Endothelial cell of umbilical vein (primary cell): ENCODE measurements around the gene TMEM205. TPM values are rescaled to one million over a fixed set of nuclear protein-coding genes. Genes with fewer than 3 reads are reported as not detected.

ENCODE experiments used
- BruUV-seq: library from RNA; stranded (reverse); fragments of 400-500 nt; replicated peaks from 2 replicates; lab custom pipeline; 2021; lab: Mats Ljungman, UMichigan
- CTCF ChIA-PET: fragments of 300-600, 350-600 bp; sonication (Branson Sonifier 250); formaldehyde crosslinking; loops from one replicate; lab custom pipeline; 2021; ENCODE audit warnings: antibody characterized with exemption, inconsistent platforms; lab: Charles Lee
- POLR2A ChIA-PET: fragments of 300-600, 350-600 bp; sonication (Branson Sonifier 250); formaldehyde crosslinking; loops from one replicate; lab custom pipeline; 2021; ENCODE audit warnings: antibody characterized with exemption, inconsistent platforms; lab: Charles Lee
- DNase-seq: peaks from one replicate; pipeline ENCODE4 v3.0.0-alpha.2; 2011; ENCODE audit warnings: low read depth, low spot score
- FAIRE-seq: peaks from 2 replicates; lab custom pipeline; 2011; peaks lifted over from hg19 to GRCh38; lab: Jason Lieb, UNC
- H2AFZ ChIP-seq: 2 replicates; pipeline ENCODE4 v1.6.0; 2012; ENCODE audit warnings: low read depth, low read length, control low read depth, inconsistent platforms
- H3K27ac ChIP-seq: 2 replicates; pipeline ENCODE4 v1.5.1; 2011; ENCODE audit warnings: low read depth, mild to moderate bottlenecking, control low read depth, low read length, moderate library complexity; ENCODE audit not compliant: insufficient read depth
- H3K27me3 ChIP-seq, 2 experiments: 2 replicates each; pipeline versions ENCODE4 v1.6.0 to v1.6.1; 2011; ENCODE audit warnings: low read length in 2 of 2, mixed read lengths in 1 of 2; ENCODE audit not compliant: control insufficient read depth in 2 of 2, insufficient read depth in 2 of 2
- H3K36me3 ChIP-seq, 2 experiments: 2 replicates in 1 of 2; 3 replicates in 1 of 2; pipeline ENCODE4 v1.5.1; 2011; ENCODE audit warnings: low read length in 2 of 2, mild to moderate bottlenecking in 1 of 2, moderate library complexity in 1 of 2; ENCODE audit not compliant: control insufficient read depth in 2 of 2, insufficient read depth in 2 of 2; ENCODE audit errors: extremely low read depth in 1 of 2
- H3K4me1 ChIP-seq: 3 replicates; pipeline ENCODE4 v1.5.1; 2011; ENCODE audit warnings: mild to moderate bottlenecking, low read length; ENCODE audit not compliant: control insufficient read depth, insufficient read depth; ENCODE audit errors: extremely low read depth
- H3K4me2 ChIP-seq: 2 replicates; pipeline ENCODE4 v1.6.1; 2011; ENCODE audit warnings: low read length, control low read depth, mixed read lengths; ENCODE audit not compliant: insufficient read depth
- H3K4me3 ChIP-seq, 3 experiments: fragments of 200-600 bp in 1 of 3; sonication (generic), shearing (Covaris generic) in 1 of 3; replicated peaks in 1 of 3; 2 replicates each; pipeline ENCODE4 v1.5.1; 2011 to 2016; ENCODE audit warnings: control low read depth in 3 of 3, low read length in 3 of 3, mild to moderate bottlenecking in 2 of 3, inconsistent platforms in 1 of 3, low read depth in 1 of 3, moderate library complexity in 1 of 3; ENCODE audit not compliant: insufficient read depth in 1 of 3
- H3K79me2 ChIP-seq: 2 replicates; pipeline ENCODE4 v1.6.0; 2012; ENCODE audit warnings: low read length, inconsistent platforms; ENCODE audit not compliant: control insufficient read depth, insufficient read depth
- H3K9ac ChIP-seq: replicated peaks from 2 replicates; pipeline ENCODE3; 2011; ENCODE audit warnings: low read length, control low read depth; ENCODE audit not compliant: insufficient read depth; ENCODE audit errors: extremely low read depth
- H3K9me1 ChIP-seq: replicated peaks from 3 replicates; pipeline ENCODE4 v1.6.0; 2011; ENCODE audit warnings: mild to moderate bottlenecking, low read length; ENCODE audit not compliant: control insufficient read depth, insufficient read depth; ENCODE audit errors: extremely low read depth
- H3K9me3 ChIP-seq: replicated peaks from 2 replicates; pipeline ENCODE4 v1.5.1; 2012; ENCODE audit warnings: low read length, inconsistent platforms; ENCODE audit not compliant: control insufficient read depth, insufficient read depth
- H4K20me1 ChIP-seq: replicated peaks from 2 replicates; pipeline ENCODE3; 2011; ENCODE audit warnings: mild to moderate bottlenecking, low read length; ENCODE audit not compliant: control insufficient read depth, insufficient read depth; ENCODE audit errors: extremely low read depth
- EZH2 ChIP-seq: IDR thresholded peaks from 2 replicates; pipeline ENCODE4 v1.6.1; 2012; ENCODE audit warnings: borderline replicate concordance, low read depth, mild to moderate bottlenecking, moderate library complexity, low read length, inconsistent platforms; ENCODE audit not compliant: severe bottlenecking
- FOS ChIP-seq: IDR thresholded peaks from 2 replicates; pipeline ENCODE4 v1.6.1; 2011; ENCODE audit warnings: mild to moderate bottlenecking, low read length, moderate library complexity, borderline replicate concordance; ENCODE audit not compliant: insufficient read depth
- GATA2 ChIP-seq: IDR thresholded peaks from 2 replicates; pipeline ENCODE4 v1.7.0; 2011; ENCODE audit warnings: low read depth, mild to moderate bottlenecking, moderate library complexity, mixed read lengths, low read length; ENCODE audit not compliant: insufficient read length, insufficient read depth
- JUN ChIP-seq: IDR thresholded peaks from 2 replicates; pipeline ENCODE4 v1.6.1; 2011; ENCODE audit warnings: borderline replicate concordance, low read depth; ENCODE audit not compliant: insufficient read length, insufficient read depth
- MAX ChIP-seq: IDR thresholded peaks from 2 replicates; pipeline ENCODE4 v1.6.1; 2011; ENCODE audit not compliant: insufficient read depth, insufficient read length
- MYC ChIP-seq: IDR thresholded peaks from one replicate; pipeline ENCODE4 v1.6.1; 2011; ENCODE audit warnings: mild to moderate bottlenecking, low read depth, low read length
- POLR2A ChIP-seq: IDR thresholded peaks from 2 replicates; pipeline ENCODE4 v1.6.1; 2012; ENCODE audit warnings: low read depth, mild to moderate bottlenecking, control low read depth, low read length
- POLR2AphosphoS5 ChIP-seq: IDR thresholded peaks from 2 replicates; pipeline ENCODE4 v1.6.1; 2012; ENCODE audit warnings: low read depth, mild to moderate bottlenecking, control low read depth, low read length, moderate library complexity; ENCODE audit not compliant: insufficient read depth
- dilution Hi-C: fragments of 300-500 bp; cut with MboI; formaldehyde crosslinking; loops from one replicate; pipeline ENCODE4 v1.15.0; 2019; ENCODE audit warnings: low sequenced_read_pairs; ENCODE audit not compliant: extremely low pct_ligation_motif_present
- intact Hi-C: fragments of 100-400 bp; cut with micrococcal nuclease; formaldehyde crosslinking; loops from one replicate; pipeline ENCODE4 v1.10.0; 2022
- polyA plus RNA-seq, 4 experiments: library from polyadenylated mRNA; depleted of rRNA in 3 of 4; stranded (reverse) in 3 of 4; unstranded in 1 of 4; fragments of >200 nt; gene quantifications; 2 replicates each; pipeline versions ENCODE4 v1.2.1 to v1.2.3, GENCODE V29; 2011 to 2012; ENCODE audit warnings: missing spikeins in 1 of 4
- total RNA-seq: library from RNA; stranded (reverse); gene quantifications from 2 replicates; pipeline ENCODE4 v1.2.3, GENCODE V29; 2021
- TF ChIP-seq, protein P1 (sequence below), 2 donors: IDR thresholded peaks; 1 replicate in 1 of 2; 2 replicates in 1 of 2; pipeline ENCODE4 v1.5.1; 2011; ENCODE audit warnings: low read length in 2 of 2, mild to moderate bottlenecking in 2 of 2, moderate library complexity in 2 of 2, control low read depth in 1 of 2, inconsistent platforms in 1 of 2, low read depth in 1 of 2; ENCODE audit not compliant: insufficient read depth in 1 of 2; ENCODE audit errors: extremely low read depth in 1 of 2

TMEM205 gene
- total and polyA plus RNA-seq, 2 donors (not counting 3 experiments of a cell fraction or from before 2014, with no cell fraction given): 57.3 to 345 TPM

DNA sequence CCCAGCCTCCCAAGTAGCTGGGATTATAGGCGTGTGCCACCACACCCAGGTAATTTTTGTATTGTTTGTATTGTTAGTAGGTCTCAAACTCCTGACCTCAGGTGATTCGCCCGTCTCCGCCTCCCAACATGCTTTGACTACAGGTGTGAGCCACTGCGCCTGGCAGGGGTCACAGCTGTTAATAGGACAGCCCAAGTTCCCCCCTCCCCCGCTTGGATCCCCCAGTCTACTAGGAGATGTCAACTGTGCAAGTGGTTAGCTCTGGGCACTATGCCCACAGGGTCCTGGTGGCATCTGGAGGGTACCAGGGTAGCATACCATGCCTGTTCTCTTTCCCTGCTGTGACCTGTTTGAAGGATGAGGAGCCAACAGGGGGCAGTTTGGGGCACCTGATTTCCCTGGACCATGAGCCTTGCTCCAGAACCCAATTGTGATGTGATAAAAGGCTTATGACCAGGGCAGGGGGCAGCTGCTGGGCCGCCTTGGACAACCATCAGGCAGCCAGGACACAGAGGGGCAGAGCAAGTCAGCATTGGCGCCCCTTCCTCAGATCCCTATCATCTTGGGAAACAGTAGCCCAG, 50.3 kb downstream of the TMEM205 start, which contains the start of gene TSPAN16:
Gene TSPAN16, plus strand, starts transcription at position 496 of the 581 bp plus-strand sequence. CDS start 138 bp downstream, outside the sequence.
- H3K9ac ChIP-seq: no peak within 1 kb of the TSS
- DNase-seq (no peak), FAIRE-seq (no peak)
- H3K79me2 ChIP-seq: no peaks in the 10 kb centered on the region
- H3K4me2 ChIP-seq: no peak within 1 kb of the TSS
- intact Hi-C loops (no loop called here), dilution Hi-C loops (no loop called here)
- ChIA-PET CTCF (interaction anchor here (2.4 to 3.0 kb wide), 2 partner anchors 44 to 187 kb away, joined by 12 to 23 read pairs; partner anchors contain the start of gene RAB3D), POLR2A (interaction anchor here (1.2 kb wide), 1 partner anchor 187 kb away, joined by 3 read pairs; no protein-coding TSS in a partner anchor)
- no peaks in the 10 kb centered on the region for H3K36me3 ChIP-seq
- H2AFZ ChIP-seq: no peak within 1 kb of the TSS
- no TSS peak for BruUV-seq
- H3K4me1 ChIP-seq: no peaks in the 10 kb centered on the region
- H3K27me3 ChIP-seq: peaks cover 0 to 1% of the 10 kb centered on the region in 2 experiments
- no peaks in the 10 kb centered on the region for H4K20me1 ChIP-seq
- no peaks in the 10 kb centered on the region for H3K9me3 ChIP-seq
- no peak for TF ChIP-seq EZH2
- no peak for TF ChIP-seq MYC
- TF ChIP-seq FOS: no peak
- TF ChIP-seq POLR2A: no peak
- TF ChIP-seq JUN: no peak
- TF ChIP-seq, protein P1, sequence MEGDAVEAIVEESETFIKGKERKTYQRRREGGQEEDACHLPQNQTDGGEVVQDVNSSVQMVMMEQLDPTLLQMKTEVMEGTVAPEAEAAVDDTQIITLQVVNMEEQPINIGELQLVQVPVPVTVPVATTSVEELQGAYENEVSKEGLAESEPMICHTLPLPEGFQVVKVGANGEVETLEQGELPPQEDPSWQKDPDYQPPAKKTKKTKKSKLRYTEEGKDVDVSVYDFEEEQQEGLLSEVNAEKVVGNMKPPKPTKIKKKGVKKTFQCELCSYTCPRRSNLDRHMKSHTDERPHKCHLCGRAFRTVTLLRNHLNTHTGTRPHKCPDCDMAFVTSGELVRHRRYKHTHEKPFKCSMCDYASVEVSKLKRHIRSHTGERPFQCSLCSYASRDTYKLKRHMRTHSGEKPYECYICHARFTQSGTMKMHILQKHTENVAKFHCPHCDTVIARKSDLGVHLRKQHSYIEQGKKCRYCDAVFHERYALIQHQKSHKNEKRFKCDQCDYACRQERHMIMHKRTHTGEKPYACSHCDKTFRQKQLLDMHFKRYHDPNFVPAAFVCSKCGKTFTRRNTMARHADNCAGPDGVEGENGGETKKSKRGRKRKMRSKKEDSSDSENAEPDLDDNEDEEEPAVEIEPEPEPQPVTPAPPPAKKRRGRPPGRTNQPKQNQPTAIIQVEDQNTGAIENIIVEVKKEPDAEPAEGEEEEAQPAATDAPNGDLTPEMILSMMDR (IDR thresholded peaks at IDR 0.05; ENCODE audit: extremely low read depth in 1 of 2, insufficient read depth in 1 of 2, low read depth in 1 of 2, low read length in 2 of 2): no peak
- no peak for TF ChIP-seq POLR2AphosphoS5
- TF ChIP-seq MAX: no peak
- TF ChIP-seq GATA2: no peak
- no peak within 1 kb of the TSS for H3K27ac ChIP-seq
- no peak within 1 kb of the TSS for H3K4me3 ChIP-seq
- no peaks in the 10 kb centered on the region for H3K9me1 ChIP-seq
